Neural crest cell (in vitro differentiated cells): ENCODE measurements around the gene UNK. TPM values are rescaled to one million over a fixed set of nuclear protein-coding genes. Genes with fewer than 3 reads are reported as not detected.
"Not testable (repeated sequence)": the region's sequence is repeated elsewhere in the genome, so short reads cannot be mapped to it uniquely, and the experiment has no call there.

Experiments
- DNase-seq: peaks from one replicate; pipeline ENCODE4 v3.0.0; 2021; ENCODE audit warnings: low read depth, mixed read lengths, low spot score
- H3K27ac Mint-ChIP-seq: one replicate; pipeline ENCODE4 v1.8.0; 2021; ENCODE audit warnings: mild to moderate bottlenecking, mixed read lengths; ENCODE audit not compliant: unreplicated experiment
- H3K27me3 Mint-ChIP-seq: 2 replicates; pipeline ENCODE4 v1.8.0; 2021; ENCODE audit warnings: low read depth, mild to moderate bottlenecking, mixed read lengths
- H3K36me3 Mint-ChIP-seq: 2 replicates; pipeline ENCODE4 v1.8.0; 2021; ENCODE audit warnings: low read depth, mild to moderate bottlenecking, mixed read lengths
- H3K4me1 Mint-ChIP-seq: 2 replicates; pipeline ENCODE4 v1.8.0; 2021; ENCODE audit warnings: mixed read lengths
- H3K4me3 Mint-ChIP-seq: one replicate; pipeline ENCODE4 v1.8.0; 2021; ENCODE audit warnings: mild to moderate bottlenecking, mixed read lengths
- H3K9me3 Mint-ChIP-seq: 2 replicates; pipeline ENCODE4 v1.8.0; 2021; ENCODE audit warnings: mixed read lengths
- CTCF ChIP-seq: fragments of 200-600 bp; sonication (generic); conservative IDR thresholded peaks from 2 replicates; pipeline ENCODE4 v1.5.0; 2021; ENCODE audit warnings: antibody characterized with exemption, mild to moderate bottlenecking
- total RNA-seq: library from RNA; stranded (reverse); gene quantifications from 2 replicates; pipeline ENCODE4 v1.2.1, GENCODE V29; 2021

UNK gene
- total RNA-seq, 1 donor from 2014 or later: 49.3 TPM

- H3K27me3 Mint-ChIP-seq: no peaks in the 10 kb centered on the region
- DNase-seq: no peak
- TF ChIP-seq CTCF: no peak
- H3K36me3 Mint-ChIP-seq: peaks cover 3% of the 10 kb centered on the region
- no peak overlapping the region for H3K27ac Mint-ChIP-seq
- H3K4me3 Mint-ChIP-seq: no peak overlapping the region
- H3K4me1 Mint-ChIP-seq: no peaks in the 10 kb centered on the region
- no peaks in the 10 kb centered on the region for H3K9me3 Mint-ChIP-seq
Measured at GRCh38 chr17:75808549-75808904, 23.9 kb downstream of the UNK start.

GRCh38 chr17:75808905-75809621 lies 24.5 kb downstream of the UNK start:
- Mint-ChIP-seq H3K27ac (no peak overlapping the region), H3K27me3 (no peaks in the 10 kb centered on the region), H3K4me3 (no peak overlapping the region)

GRCh38 chr17:75809631-75810111 lies 25.1 kb downstream of the UNK start:
- DNase-seq: no peak
- no peaks in the 10 kb centered on the region for H3K4me1 Mint-ChIP-seq
- no peak for TF ChIP-seq CTCF

More at GRCh38 chr17:75808905-75809621, 24.5 kb downstream of the UNK start:
- Mint-ChIP-seq H3K36me3 (peaks cover 3% of the 10 kb centered on the region), H3K4me1 (no peaks in the 10 kb centered on the region), H3K9me3 (no peaks in the 10 kb centered on the region)
- no peak for DNase-seq
- TF ChIP-seq CTCF: no peak

GRCh38 chr17:75810216-75810615 lies 25.6 kb downstream of the UNK start:
- TF ChIP-seq CTCF: no peak
- H3K27me3 Mint-ChIP-seq: no peaks in the 10 kb centered on the region
- H3K4me1 Mint-ChIP-seq: no peaks in the 10 kb centered on the region
- no peak overlapping the region for H3K27ac Mint-ChIP-seq
- H3K9me3 Mint-ChIP-seq: no peaks in the 10 kb centered on the region
- H3K36me3 Mint-ChIP-seq: peaks cover 3% of the 10 kb centered on the region
- DNase-seq: no peak
- H3K4me3 Mint-ChIP-seq: no peak overlapping the region

More at GRCh38 chr17:75809631-75810111, 25.1 kb downstream of the UNK start:
- H3K4me3 Mint-ChIP-seq: no peak overlapping the region
- peaks cover 3% of the 10 kb centered on the region for H3K36me3 Mint-ChIP-seq
- no peaks in the 10 kb centered on the region for H3K27me3 Mint-ChIP-seq
- H3K9me3 Mint-ChIP-seq: no peaks in the 10 kb centered on the region
- H3K27ac Mint-ChIP-seq: no peak overlapping the region

GRCh38 chr17:75810756-75811155 lies 26.1 kb downstream of the UNK start:
- not testable (repeated sequence) for H3K9me3 Mint-ChIP-seq, H3K4me3 Mint-ChIP-seq, H3K27me3 Mint-ChIP-seq, H3K36me3 Mint-ChIP-seq, H3K27ac Mint-ChIP-seq, DNase-seq, H3K4me1 Mint-ChIP-seq

GRCh38 chr17:75811174-75811573 lies 26.6 kb downstream of the UNK start:
- Mint-ChIP-seq H3K4me3 (no peak overlapping the region), H3K27me3 (no peaks in the 10 kb centered on the region), H3K9me3 (no peaks in the 10 kb centered on the region), H3K27ac (no peak overlapping the region), H3K4me1 (no peaks in the 10 kb centered on the region), H3K36me3 (peaks cover 3% of the 10 kb centered on the region)
- DNase-seq: no peak
- no peak for TF ChIP-seq CTCF
